HG03432 (cell line): Measurements from ENCODE around the gene PM20D1.
"Not testable (repeated sequence)": the region's sequence is repeated elsewhere in the genome, so short reads cannot be mapped to it uniquely, and the experiment has no call there.

Experiments used
- ATAC-seq: cut with Tn5 transposase; IDR thresholded peaks from one replicate; pipeline ENCODE4 v1.9.1; 2021; ENCODE audit warnings: mild to moderate bottlenecking, moderate library complexity; ENCODE audit not compliant: unreplicated experiment

Gene PM20D1

DNA sequence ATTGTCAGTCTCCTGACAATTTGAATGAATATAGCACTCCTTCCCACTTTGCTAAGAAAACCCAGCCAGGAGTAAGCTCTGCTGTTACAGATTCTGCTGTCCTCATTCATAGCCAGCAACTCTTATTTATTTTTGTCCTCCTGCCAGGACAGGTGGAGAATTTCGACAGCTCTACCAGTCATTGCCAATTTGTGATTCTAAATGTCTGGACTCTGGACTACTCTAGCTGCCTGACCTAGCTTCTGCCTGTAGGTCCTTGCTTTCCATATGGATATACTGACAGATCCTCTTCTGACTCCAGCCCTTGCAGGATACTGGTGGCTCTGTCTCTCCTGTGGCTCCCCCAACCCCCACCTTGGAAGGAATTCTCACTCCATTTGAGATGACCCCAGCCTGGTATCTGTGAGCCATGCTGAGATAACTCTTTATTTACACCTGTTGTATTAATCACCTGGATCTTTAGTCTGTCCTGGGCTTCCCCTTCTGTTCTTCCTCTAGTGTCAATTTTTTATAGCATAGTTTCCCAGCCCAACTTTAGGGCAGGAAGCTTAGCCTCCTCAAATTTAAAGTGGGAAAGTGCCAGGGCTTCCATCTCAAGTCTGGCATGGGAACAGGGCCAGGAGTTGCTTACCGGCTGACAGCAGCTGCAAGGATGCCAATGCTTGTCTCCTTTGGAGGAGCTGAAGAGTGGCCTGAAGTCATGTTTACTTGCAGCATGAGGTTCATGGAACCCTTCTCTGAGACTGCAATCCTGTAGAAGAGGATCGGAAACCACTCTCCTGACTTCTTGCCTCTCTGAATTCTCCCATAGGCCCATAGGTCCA is 6.7 kb downstream of the PM20D1 start:
- ATAC-seq: no peak

DNA sequence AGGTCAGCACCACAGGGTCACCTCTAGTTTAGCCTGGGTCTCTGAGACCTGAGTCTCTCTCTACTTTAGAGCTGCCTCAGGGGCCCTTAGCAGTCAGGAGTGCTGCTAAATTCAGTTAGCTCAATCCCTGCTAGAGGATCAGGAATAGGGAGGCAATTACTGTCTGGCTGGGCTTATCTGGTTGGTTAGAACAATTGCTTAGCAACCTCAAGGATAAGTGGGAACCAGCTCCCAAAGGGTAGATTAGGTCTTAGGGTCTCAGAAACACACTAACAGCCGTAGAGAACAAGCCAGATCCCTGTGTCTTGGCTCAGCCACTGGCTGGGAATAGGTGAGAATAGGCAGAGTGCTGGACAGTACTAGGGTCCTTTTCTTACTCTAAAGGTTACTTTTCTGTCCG is 7.7 kb downstream of the PM20D1 start:
- ATAC-seq: no peak

DNA sequence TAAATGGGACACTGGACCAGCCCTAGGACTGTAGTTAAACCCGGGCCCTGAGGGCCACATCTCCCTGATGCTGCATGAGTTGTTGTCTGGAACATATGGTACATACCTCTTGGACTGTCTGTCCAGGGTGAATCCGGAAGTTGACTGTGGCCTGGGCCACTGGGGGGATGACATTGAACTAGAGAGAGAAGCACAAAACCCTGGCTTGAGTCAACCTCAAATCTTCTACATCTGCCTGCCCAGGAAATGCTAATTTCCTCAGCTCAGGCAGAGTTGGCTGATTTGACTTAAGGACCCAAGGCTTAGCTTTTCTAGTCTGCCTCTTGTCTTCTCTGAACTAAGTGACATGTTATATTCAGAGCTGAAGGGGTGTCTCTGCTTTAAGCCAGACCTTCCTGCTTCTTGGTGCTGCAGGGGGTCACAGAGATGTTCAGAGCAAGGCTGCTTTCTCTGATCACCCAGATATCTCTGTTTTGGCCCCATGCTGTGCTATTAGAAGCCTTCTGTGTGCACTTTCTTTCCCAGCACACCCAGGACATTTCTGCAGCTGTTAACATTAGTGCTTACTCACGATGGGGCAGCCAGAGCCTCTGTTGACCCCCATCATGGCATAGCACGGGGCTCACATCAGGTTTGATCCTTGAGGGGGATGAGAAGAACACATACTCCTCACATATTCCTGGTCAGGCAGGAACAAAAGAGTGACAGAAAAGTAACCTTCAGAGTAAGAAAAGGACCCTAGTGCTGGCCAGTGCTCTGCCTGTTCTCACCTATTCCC is 9.6 kb downstream of the PM20D1 start:
- ATAC-seq: no peak

DNA sequence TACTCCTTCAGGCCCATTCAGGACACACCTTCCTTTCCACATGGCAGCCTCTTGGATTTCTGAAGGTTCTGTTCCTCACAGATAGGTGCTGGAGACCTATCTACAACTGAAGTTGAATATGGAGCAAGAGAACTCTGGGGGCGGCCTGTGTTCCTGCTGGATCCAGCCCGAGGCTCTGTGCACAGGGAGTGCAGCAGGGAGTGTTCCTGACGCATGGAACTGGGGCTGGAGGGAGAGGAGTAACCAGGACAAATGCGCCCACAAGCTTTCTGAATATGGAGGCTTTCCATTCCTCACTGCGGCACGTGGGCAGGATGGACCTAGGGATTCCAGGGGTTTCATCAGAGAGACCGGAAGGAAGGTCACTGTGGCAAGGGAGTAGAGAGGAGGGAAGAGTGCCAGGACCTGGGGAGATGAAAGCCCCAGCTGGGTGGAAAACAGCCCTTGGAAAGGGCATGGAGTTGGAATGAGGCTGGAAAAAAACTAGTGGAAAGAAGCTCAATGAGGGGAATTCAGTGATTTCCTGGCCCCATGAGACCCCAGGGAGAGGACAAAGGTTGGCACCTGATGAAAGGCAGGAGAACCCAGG is 12.5 kb downstream of the PM20D1 start:
- no peak for ATAC-seq

DNA sequence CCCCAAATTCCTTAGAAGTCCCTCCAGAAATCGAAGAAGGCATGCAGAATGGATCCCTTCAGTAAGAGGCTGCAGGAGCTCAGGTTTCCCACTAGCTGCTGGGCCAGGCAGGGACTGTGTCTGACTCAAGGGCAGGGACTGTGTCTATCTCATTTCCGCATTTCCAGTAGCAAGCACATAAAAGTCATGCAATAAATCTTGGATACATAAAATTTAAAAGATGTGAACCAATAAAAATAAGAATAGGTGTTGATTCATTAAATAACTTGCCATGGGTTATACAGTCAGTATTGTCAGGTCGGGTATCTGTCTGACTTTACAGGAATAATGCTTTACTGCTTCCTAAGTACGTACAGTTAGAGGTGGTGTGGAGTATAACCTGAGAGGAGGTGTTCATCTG is 15.2 kb downstream of the PM20D1 start:
- ATAC-seq: no peak

DNA sequence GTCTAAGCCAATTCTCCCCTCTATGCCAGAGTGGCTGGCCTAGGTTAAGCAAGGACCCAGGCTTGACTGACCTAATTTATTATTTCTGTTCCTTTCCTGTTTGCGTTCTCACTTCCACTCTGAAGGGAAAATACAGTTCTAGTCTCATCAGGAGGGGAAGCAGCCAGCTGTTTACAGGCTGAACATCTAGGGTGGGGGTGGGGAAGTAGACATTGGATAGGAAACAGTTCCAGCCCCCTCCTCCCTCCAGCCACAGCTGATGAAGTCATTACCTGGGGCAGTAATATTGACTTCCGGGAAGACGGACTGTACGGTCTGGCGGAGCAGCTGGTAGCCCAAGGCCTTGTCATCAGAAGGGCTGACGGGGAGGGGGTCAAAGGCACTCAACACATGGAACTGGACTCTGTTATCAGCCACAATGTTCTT is 17.6 kb downstream of the PM20D1 start:
- no peak for ATAC-seq

DNA sequence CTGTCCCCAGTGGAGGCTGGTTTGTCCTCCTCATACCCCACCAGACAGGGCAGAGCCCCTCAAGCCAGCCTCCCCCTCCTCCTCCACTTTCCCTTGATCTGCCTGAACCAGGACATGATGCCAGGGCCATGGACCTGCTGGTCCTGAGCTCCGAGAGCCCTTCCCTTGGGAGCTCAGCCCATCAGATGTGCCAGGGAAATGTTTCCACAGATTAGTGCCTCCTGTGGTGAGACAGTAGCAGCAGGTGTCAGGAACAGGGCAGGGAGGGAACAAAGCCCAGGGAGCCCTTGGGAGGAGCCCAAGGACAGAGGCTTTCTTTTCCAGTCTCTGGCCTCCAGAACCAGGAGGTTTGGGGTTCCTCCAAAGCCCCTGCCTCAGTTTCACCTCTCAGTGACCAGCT is 22.3 kb downstream of the PM20D1 start:
- ATAC-seq: no peak

DNA sequence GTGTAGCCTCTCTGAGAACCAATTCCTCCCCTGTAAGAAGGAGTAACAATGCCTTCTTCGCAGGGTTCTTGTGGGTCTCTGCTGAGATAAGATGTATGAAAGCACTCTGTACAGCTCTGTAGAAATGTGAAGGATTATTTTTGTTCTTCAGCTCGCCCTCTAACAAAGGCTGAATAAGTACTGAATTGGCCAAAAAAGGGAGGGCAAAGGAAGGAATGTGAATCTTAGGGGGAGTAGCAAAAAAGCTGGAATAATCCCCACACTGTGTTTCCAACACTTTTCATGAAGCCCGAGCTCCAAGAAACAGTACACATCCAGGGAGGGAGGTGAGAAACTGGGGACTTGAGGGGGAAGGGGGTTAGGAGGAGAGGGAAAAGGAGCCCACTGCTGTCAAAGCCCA is 22.9 kb downstream of the PM20D1 start:
- ATAC-seq: no peak

DNA sequence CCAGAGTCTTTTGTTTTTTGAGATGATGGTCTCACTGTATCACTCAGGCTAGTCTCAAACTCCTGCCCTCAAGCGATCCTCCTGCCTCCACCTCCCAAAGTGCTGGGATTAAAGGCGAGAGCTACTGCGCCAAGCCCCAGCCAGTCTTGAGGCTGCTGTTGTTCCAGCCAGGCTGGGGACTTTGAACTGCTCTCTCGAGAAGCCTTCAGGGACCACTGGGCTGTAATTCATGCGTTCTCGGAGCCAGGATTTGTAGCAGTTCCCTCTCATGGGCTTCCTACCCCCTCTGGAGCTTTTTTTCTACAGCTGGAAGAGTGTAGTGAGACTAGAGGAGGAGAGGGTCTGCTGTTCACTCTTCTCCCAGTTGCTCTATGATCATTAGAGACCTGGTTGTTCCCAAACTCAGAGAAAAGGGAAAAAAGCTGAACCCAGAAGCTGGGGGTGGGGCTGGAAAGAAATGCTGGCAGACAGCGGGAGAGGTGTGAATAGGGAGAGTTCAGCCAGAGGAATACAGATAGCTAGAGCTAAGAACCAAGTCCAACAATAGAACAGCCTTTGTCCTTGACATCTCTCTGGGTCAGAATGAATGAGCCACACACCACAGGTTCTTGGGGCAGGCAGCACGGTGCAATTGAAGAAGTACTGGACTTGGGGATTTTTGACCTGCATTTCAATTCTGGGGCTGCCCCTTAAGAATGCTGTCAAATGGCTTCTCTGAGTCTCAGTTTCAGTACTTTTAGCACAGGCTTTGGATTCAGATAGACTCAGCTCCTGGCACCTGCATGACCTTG is 23.7 kb downstream of the PM20D1 start:
- no peak for ATAC-seq

DNA sequence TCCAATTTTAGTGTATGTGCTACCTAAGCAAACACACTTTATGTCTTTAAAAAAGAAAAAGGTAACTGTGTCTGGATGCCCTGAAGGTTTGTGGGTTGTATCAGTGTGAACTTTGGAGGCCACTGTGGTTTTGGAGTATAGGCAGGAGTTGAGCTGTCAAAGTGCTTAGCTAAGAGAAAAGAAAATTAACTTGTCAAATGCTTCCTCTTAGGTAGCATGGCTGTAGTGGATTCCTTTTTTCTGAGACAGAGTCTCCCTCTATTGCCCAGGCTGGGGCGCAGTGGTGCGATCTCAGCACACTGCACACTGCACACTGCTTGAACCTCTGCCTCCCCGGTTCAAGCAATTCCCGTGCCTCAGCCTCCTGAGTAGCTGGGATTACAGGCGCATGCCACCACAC is 25.8 kb downstream of the PM20D1 start:
- no peak for ATAC-seq

DNA sequence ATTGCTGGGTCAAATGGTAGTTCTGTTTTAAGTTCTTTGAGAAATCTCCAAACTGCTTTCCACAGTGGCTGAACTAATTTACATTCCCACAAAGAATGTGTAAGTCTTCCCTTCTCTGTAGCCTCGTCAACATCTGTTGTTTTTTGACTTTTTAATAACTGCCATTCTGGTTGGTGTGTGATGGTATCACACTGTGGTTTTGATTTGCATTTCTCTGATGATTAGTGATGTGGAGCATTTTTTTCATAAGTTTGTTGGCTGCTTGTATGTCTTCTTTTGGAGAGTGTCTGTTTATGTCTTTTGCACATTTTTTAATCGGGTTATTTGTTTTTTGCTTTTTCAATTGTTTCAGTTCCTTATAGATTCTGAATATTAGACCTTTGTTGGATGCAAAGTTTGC is 26.7 kb downstream of the PM20D1 start:
- not testable (repeated sequence) for ATAC-seq

DNA sequence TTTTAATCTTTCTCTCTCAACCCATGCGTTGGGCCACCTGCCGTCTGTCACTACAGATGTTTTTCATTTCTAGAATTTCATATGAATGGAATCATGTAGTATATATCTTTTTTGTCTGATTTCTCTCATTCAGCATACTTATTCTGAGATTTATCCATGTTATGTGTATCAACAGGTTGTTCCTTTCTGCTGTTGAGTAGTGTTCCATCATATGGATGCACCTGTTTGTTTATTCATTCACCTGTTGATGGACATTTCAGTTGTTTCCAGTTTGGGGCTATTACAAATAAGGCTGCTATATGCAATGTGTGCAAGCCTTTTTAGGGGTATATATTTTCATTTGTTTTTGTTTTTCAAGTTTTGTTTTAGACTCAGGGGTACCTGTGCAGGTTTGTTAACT is 27.5 kb downstream of the PM20D1 start:
- ATAC-seq: no peak

DNA sequence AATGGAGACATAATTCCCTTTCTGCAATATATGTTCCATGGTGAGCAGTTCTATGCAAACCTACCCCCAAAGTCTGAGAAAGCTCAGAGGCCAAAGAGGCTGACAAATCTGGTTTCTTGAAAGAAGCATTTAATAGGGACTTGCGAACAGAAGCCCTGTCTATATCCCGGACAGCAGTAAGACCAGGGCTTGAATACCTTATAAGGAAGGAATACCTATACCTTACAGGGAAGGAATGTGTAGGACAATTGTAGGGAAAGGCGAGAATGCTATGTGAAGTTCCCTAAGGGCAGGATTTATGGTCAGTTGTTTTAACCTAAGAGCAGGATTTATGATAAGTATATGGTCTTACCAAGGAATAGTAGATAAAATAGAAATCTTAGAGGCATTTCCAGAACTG is 31.9 kb downstream of the PM20D1 start:
- no peak for ATAC-seq

DNA sequence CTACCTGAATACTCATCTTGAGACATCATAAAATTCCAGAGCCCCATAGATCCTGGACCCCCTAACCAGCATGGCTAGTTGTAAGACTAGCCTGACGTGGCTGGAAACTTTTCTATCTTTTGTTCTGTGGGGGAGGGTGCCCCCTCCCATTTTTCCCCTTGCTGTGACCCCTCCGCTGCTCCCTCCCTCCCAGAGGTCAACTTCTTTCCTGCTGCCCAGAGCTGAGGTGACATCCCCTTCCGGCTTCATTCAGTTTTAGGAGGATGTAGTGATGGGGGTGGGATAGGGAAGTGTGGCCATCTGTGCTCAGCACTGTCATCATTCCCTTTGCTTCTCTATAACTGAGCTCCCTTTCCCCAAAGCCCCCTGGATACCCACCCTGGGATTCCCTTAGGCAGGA is 32.6 kb downstream of the PM20D1 start:
- ATAC-seq: no peak

DNA sequence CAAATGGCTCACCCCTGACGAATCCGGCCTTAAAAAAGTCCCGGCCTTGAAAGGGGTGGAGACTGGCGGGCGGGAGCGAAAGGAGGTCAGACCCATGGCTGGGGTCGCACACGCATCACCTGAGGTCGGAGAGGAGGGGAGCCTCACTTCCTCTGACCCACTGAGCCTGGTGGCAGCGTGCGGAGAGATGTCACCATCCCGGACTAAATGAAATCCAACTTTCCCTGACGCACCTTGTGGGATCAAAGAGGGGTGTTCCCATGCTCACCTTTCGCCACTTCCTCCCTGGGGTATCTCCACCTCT is 36.2 kb downstream of the PM20D1 start:
- ATAC-seq: no peak

DNA sequence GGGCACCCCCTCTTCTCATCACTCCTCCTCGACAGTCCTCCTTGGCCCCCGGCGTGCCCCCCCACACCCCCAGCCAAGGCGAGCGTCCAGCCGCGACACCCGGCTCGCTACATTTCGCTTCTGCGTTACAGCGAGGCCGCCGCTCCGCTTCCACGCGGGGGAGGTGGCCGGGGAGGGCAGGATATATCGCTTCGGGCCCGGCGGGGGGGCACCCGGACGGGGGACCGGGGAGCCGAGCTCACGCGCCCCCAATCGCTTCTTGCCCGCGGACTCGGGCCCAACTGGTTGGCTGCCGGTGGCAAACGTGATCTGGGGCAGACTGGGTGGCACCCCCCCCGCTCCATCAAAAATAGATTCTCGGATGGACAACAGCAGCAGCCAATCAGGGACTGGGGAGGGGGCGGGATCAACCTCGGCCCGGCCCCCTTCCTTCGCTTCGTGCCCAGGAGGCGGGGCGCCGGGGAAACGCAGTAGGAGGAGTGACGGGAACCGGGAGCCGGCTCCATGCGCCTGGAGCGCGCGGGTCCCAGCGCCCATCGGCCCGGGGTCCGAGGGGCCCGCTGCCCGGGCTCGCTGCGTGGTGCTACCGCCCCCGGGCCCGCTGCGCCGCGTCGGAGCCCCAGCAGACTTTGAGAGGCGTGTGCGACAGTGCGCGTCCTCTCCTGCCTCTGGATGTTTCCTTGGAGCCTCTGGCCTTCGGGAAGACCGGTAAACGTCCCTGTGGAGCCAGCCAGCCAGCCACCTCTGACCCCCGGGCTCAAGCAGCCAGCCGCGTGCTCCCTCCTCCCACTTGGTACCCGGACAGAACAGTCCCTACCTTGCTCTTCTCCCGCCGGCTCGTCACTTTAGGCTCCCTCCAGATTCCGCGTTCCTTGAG is 36.8 kb downstream of the PM20D1 start, which contains the start of gene SLC41A1:
Gene SLC41A1 (minus strand): TSS at position 321 of the 877 bp plus-strand sequence. CDS start 2,757 bp downstream, outside the sequence.
- ATAC-seq: peak; percentile 92

DNA sequence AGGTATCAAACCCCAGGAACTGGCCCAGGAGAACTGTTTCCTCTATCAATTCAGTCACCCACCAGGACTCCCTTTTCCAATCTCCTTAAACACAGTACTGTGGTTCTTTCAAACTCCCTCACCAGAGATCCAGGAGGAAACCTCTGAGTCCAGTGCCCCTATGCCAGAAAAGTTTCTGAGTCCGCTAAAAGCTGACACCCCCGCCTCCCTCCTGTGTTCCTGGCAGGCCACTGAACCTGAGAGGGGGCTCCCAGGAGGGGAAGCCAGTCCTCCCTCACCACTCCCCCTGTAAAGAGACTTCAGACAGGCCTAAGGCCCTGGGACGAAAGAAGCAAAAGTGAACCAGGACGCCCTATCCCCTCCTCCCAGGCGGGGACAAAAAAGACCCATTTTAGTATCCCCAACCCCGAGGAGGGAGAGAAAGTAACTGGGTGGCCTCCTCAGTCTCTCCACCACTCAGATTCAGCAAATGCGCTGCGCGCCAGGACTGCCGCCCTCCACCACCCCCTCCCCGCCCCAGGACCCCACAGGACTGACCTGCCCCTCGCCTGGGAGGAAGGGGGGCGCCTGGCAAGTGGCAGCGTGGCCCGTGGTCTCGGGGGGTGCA is 37.6 kb downstream of the PM20D1 start:
- ATAC-seq: peak; percentile 13

DNA sequence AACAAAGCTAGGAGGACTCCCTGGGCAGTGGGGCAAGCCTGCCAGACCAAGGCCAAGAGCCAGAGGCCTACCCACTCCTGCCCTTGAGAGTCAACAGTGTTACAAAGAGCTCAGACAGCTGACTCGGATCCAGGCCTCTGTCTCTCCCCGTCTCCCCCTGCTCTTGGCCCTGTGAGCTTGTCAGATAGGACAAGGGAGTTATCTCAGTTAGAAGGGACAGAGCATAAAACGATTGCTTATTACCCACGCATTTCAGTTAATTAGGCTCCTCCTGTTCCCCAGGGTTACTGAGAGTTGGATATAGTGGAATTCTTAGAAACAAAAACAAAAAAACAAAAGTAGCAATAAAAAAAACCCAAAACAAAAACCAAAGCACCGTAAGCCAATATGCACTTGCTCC is 38.3 kb downstream of the PM20D1 start:
- no peak for ATAC-seq

DNA sequence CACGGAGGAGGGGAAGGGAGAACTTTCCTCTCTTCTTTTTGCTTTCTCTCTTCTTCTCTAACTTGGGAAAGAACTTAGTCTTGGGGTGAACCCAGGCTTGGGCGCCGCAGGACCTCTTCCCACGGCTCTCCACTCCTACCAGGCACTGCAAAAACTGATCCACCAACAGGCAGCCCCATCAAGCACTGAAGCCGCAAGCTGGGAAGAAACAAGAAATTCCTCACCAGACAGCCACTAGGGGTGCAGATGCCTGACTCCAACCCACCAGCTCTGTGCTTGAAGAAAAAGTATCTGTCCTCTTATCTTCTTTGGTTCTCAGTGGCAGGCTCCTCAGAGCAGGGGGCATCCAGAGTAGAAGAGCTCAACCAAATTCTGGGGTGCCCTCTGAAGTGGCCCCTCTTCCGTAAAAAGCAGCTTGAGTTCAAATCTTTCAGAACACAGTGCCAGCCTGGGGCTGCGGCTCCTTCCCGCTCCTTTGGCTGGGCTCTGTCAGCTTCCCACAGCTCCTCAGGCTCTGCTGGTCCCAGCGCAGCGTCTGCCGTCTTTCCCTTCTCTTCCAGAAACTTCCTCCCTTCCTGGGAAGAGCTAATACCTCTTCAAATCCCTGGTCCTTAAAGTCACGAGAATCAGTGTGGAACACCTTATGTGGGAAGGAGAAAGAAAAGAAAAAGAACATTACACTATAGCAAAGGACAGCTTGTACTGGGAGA is 39.3 kb downstream of the PM20D1 start:
- ATAC-seq: no peak
